B cell (primary cell): ENCODE results near the gene OR4D2.

ENCODE experiments used
- EZH2 ChIP-seq: IDR thresholded peaks from 2 replicates; pipeline ENCODE4 v1.6.1; 2012; ENCODE audit warnings: borderline replicate concordance, low read depth, mild to moderate bottlenecking, moderate library complexity, low read length; ENCODE audit not compliant: insufficient read depth, poor library complexity, severe bottlenecking
- TF ChIP-seq, protein P1 (sequence below): fragments of 200-600 bp; IDR thresholded peaks from one replicate; pipeline ENCODE4 v1.8.0; 2022; ENCODE audit warnings: antibody characterized with exemption, mild to moderate bottlenecking

DNA sequence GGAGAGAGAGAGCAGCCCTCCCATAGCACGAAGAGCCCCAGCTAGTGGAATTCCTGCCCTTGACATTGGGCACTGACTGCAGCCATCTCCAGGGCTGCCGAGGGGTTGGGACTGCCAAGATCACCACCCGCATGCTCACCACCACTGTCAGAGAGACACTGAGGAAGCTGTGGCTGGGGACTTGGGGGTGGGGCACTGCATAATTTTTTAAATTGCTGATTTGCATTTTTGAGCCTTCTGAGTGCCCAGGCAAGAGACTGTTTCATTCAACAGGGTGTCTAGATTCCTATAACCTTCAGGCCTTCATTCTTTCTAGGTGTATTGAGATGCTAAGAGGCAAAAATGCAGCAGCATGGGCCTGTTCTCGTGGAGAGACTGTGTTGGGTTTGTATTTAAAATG, 16.7 kb downstream of the OR4D2 start:
- TF ChIP-seq EZH2 = no peak
- TF ChIP-seq, protein P1, sequence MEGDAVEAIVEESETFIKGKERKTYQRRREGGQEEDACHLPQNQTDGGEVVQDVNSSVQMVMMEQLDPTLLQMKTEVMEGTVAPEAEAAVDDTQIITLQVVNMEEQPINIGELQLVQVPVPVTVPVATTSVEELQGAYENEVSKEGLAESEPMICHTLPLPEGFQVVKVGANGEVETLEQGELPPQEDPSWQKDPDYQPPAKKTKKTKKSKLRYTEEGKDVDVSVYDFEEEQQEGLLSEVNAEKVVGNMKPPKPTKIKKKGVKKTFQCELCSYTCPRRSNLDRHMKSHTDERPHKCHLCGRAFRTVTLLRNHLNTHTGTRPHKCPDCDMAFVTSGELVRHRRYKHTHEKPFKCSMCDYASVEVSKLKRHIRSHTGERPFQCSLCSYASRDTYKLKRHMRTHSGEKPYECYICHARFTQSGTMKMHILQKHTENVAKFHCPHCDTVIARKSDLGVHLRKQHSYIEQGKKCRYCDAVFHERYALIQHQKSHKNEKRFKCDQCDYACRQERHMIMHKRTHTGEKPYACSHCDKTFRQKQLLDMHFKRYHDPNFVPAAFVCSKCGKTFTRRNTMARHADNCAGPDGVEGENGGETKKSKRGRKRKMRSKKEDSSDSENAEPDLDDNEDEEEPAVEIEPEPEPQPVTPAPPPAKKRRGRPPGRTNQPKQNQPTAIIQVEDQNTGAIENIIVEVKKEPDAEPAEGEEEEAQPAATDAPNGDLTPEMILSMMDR = no peak
